Measurements from ENCODE around the gene ITK. TPM values are rescaled to one million over a fixed set of nuclear protein-coding genes. Genes with fewer than 3 reads are reported as not detected.

The ITK gene
- total RNA-seq: 1 to 10 TPM in 1 of 4 donors, under 1 TPM in 3; 0.12 to 2.2 (median 0.35) TPM

GRCh38 chr5:157180374-157181264, at the start of gene ITK:
TSS of gene ITK (plus strand) at chr5:157180840. CDS start at chr5:157180978, 138 bp downstream.
- in situ Hi-C loops (cut with MboI; ENCODE audit: low sequenced_read_pairs in 4 of 4): no loop called here
- no peaks in the 10 kb centered on the region for H3K4me1 ChIP-seq
- DNase-seq: no peak
- H3K9me3 ChIP-seq: no peaks in the 10 kb centered on the region
- no peak for TF ChIP-seq POLR2A (IDR thresholded peaks at IDR 0.05)
- no peak for TF ChIP-seq CTCF (IDR thresholded peaks at IDR 0.05 in 4 of 5, conservative IDR thresholded peaks at IDR 0.05 in 1 of 5)
- intact Hi-C loops (cut with DNase I; ENCODE audit: low total_unique reads): no loop called here
- no peak within 1 kb of the TSS for H3K27ac ChIP-seq
- ATAC-seq: no peak
- no peak within 1 kb of the TSS for H3K4me3 ChIP-seq
- H3K36me3 ChIP-seq: no peaks in the 10 kb centered on the region
- H3K27me3 ChIP-seq: peaks cover 0 to 2% (median 2%) of the 10 kb centered on the region in 3 donors

GRCh38 chr5:157130925-157131324, 49.7 kb upstream of the ITK start:
- Histone ChIP-seq H3K36me3 (no peaks in the 10 kb centered on the region), H3K27ac (no peak overlapping the region), H3K9me3 (no peaks in the 10 kb centered on the region), H3K27me3 (no peaks in the 10 kb centered on the region), H3K4me3 (no peak overlapping the region), H3K4me1 (no peaks in the 10 kb centered on the region)
- in situ Hi-C loops (cut with MboI; ENCODE audit: low sequenced_read_pairs in 4 of 4): loop anchor here in 2 of 4 donors (25.0 kb wide), 1 partner anchor 606 kb away; the partner anchor contains the start of genes LSM11 (in 2 of the 2) and THG1L (in 2 of the 2)
- no peak for ATAC-seq
- TF ChIP-seq CTCF (IDR thresholded peaks at IDR 0.05 in 4 of 5, conservative IDR thresholded peaks at IDR 0.05 in 1 of 5): no peak
- TF ChIP-seq POLR2A (IDR thresholded peaks at IDR 0.05): no peak
- DNase-seq: no peak
- intact Hi-C loops (cut with DNase I; ENCODE audit: low total_unique reads): no loop called here

- DNase-seq: no peak
- no peaks in the 10 kb centered on the region for H3K4me1 ChIP-seq
- peaks cover 0 to 4% of the 10 kb centered on the region in 2 donors for H3K36me3 ChIP-seq
- no peaks in the 10 kb centered on the region for H3K9me3 ChIP-seq
- TF ChIP-seq CTCF (IDR thresholded peaks at IDR 0.05 in 4 of 5, conservative IDR thresholded peaks at IDR 0.05 in 1 of 5): no peak
- no peak for TF ChIP-seq POLR2A (IDR thresholded peaks at IDR 0.05)
- in situ Hi-C loops (cut with MboI; ENCODE audit: low sequenced_read_pairs in 4 of 4): loop anchor here in 2 of 4 donors (25.0 kb wide), 1 partner anchor 605 kb away; the partner anchor contains the start of genes LSM11 (in 2 of the 2) and THG1L (in 2 of the 2)
- H3K27ac ChIP-seq: no peak overlapping the region
- intact Hi-C loops (cut with DNase I; ENCODE audit: low total_unique reads): no loop called here
- H3K27me3 ChIP-seq: no peaks in the 10 kb centered on the region
- ATAC-seq: no peak
- no peak overlapping the region for H3K4me3 ChIP-seq
Measured at GRCh38 chr5:157132281-157132612, 48.4 kb upstream of the ITK start.

- no peak for TF ChIP-seq CTCF (IDR thresholded peaks at IDR 0.05 in 4 of 5, conservative IDR thresholded peaks at IDR 0.05 in 1 of 5)
- no peak for TF ChIP-seq POLR2A (IDR thresholded peaks at IDR 0.05)
- Histone ChIP-seq H3K4me3 (no peak overlapping the region), H3K9me3 (no peaks in the 10 kb centered on the region), H3K27ac (no peak overlapping the region), H3K4me1 (peaks cover 10% of the 10 kb centered on the region in 2 donors), H3K36me3 (peaks cover 0 to 19% of the 10 kb centered on the region in 2 donors), H3K27me3 (no peaks in the 10 kb centered on the region)
- intact Hi-C loops (cut with DNase I; ENCODE audit: low total_unique reads): no loop called here
- ATAC-seq (no peak), DNase-seq (no peak)
- in situ Hi-C loops (cut with MboI; ENCODE audit: low sequenced_read_pairs in 4 of 4): loop anchor here in 2 of 4 donors (25.0 kb wide), 1 partner anchor 600 kb away; the partner anchor contains the start of genes LSM11 (in 2 of the 2) and THG1L (in 2 of the 2)
Measured at GRCh38 chr5:157137691-157138090, 42.9 kb upstream of the ITK start.
